ENCODE measurements around the gene NUCB1. TPM values are rescaled to one million over a fixed set of nuclear protein-coding genes. Genes with fewer than 3 reads are reported as not detected.

The NUCB1 gene
- total and polyA plus RNA-seq, 2 donors (not counting 3 experiments of a cell fraction or from before 2014, with no cell fraction given), result 194 to 231 TPM

DNA sequence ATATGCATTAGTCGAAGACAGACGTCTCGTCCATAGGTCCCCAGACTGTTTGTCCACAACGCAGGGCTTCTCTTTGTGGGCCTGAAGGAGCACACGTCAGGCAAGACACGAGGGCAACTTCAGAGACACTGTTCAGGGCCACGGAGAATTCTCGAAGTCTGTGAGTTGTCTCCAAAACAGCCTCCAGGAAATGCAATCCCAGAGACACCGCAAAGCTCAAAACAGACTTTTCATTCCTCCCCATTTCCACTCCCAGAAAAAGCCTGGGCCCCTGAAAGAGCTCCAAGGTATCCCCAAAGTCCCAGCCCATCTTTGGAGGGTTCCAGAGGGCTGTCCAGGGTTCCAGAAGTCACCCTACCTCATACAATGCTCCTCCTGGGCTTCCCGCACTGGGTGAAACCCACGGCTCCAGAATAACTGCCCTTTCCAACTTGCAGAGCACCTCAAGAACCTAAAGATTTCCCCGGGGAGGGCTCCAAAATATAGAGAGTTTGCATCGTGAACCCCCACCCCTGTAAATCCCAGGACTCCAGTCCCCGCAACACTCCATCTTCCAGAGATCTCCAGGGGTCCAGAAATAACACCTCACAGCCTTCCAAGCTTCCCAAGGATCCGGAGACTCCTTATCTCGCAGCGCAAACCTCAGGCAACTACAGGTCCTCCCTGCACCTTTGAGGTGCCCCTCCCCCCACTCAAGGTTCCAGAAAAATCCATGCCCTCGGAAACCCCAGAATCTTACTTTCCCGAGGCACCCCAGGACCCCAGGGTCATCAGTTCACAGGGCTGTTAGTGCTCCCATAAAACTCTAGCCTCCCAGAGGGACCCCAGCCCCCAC, 64.3 kb downstream of the NUCB1 start:
- ChIA-PET CTCF (interaction anchor here (0.6 to 1.0 kb wide), 3 partner anchors 12 to 128 kb away, joined by 3 read pairs; partner anchors contain the start of gene HSD17B14), POLR2A (interaction anchor here (0.8 to 1.7 kb wide), 6 partner anchors 10 to 92 kb away, joined by 3 to 9 read pairs (median 4); partner anchors contain the start of genes BAX, PPP1R15A and RUVBL2)
- Histone ChIP-seq H3K9me3 (replicated peaks; ENCODE audit: control insufficient read depth, insufficient read depth, low read length) (no peaks in the 10 kb centered on the region), H3K4me1 (ENCODE audit: control insufficient read depth, extremely low read depth, insufficient read depth, low read length) (peaks cover 25% of the 10 kb centered on the region), H2AFZ (ENCODE audit: low read depth, low read length) (peak overlapping the region; percentile 37), H4K20me1 (replicated peaks; ENCODE audit: control insufficient read depth, extremely low read depth, insufficient read depth, low read length) (peaks cover 3% of the 10 kb centered on the region), H3K4me3 (replicated peaks in 1 of 3; ENCODE audit: insufficient read depth in 1 of 3, low read depth in 1 of 3, low read length in 3 of 3) (no peak overlapping the region), H3K36me3 (ENCODE audit: control insufficient read depth in 2 of 2, extremely low read depth in 1 of 2, insufficient read depth in 2 of 2, low read length in 2 of 2) (peaks cover 3 to 4% of the 10 kb centered on the region in 2 experiments), H3K79me2 (ENCODE audit: control insufficient read depth, insufficient read depth, low read length) (peaks cover 16% of the 10 kb centered on the region), H3K4me2 (ENCODE audit: insufficient read depth, low read length) (peak overlapping the region; percentile 27), H3K27me3 (ENCODE audit: control insufficient read depth in 2 of 2, insufficient read depth in 2 of 2, low read length in 2 of 2) (no peaks in the 10 kb centered on the region), H3K9ac (replicated peaks; ENCODE audit: extremely low read depth, insufficient read depth, low read length) (peak overlapping the region; percentile 63), H3K9me1 (replicated peaks; ENCODE audit: control insufficient read depth, extremely low read depth, insufficient read depth, low read length) (no peaks in the 10 kb centered on the region), H3K27ac (ENCODE audit: insufficient read depth, low read depth, low read length) (peak overlapping the region; percentile 97)
- no TSS peak for BruUV-seq (replicated peaks)
- TF ChIP-seq POLR2AphosphoS5 (IDR thresholded peaks at IDR 0.05; ENCODE audit: insufficient read depth, low read depth, low read length) (no peak), MYC (IDR thresholded peaks at IDR 0.05; ENCODE audit: low read depth, low read length) (no peak), JUN (IDR thresholded peaks at IDR 0.05; ENCODE audit: borderline replicate concordance, insufficient read depth, insufficient read length, low read depth) (no peak), EZH2 (IDR thresholded peaks at IDR 0.05; ENCODE audit: borderline replicate concordance, low read depth, low read length, severe bottlenecking) (no peak), POLR2A (IDR thresholded peaks at IDR 0.05; ENCODE audit: low read depth, low read length) (no peak), FOS (IDR thresholded peaks at IDR 0.05; ENCODE audit: borderline replicate concordance, insufficient read depth, low read length) (no peak), GATA2 (IDR thresholded peaks at IDR 0.05; ENCODE audit: insufficient read depth, insufficient read length, low read depth, low read length) (no peak)
- TF ChIP-seq, protein P1, sequence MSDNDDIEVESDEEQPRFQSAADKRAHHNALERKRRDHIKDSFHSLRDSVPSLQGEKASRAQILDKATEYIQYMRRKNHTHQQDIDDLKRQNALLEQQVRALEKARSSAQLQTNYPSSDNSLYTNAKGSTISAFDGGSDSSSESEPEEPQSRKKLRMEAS (IDR thresholded peaks at IDR 0.05; ENCODE audit: insufficient read depth, insufficient read length), result no peak
- TF ChIP-seq, protein P2, sequence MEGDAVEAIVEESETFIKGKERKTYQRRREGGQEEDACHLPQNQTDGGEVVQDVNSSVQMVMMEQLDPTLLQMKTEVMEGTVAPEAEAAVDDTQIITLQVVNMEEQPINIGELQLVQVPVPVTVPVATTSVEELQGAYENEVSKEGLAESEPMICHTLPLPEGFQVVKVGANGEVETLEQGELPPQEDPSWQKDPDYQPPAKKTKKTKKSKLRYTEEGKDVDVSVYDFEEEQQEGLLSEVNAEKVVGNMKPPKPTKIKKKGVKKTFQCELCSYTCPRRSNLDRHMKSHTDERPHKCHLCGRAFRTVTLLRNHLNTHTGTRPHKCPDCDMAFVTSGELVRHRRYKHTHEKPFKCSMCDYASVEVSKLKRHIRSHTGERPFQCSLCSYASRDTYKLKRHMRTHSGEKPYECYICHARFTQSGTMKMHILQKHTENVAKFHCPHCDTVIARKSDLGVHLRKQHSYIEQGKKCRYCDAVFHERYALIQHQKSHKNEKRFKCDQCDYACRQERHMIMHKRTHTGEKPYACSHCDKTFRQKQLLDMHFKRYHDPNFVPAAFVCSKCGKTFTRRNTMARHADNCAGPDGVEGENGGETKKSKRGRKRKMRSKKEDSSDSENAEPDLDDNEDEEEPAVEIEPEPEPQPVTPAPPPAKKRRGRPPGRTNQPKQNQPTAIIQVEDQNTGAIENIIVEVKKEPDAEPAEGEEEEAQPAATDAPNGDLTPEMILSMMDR (IDR thresholded peaks at IDR 0.05; ENCODE audit: extremely low read depth in 1 of 2, insufficient read depth in 1 of 2, low read depth in 1 of 2, low read length in 2 of 2), result no peak
- no peak for DNase-seq (ENCODE audit: low read depth, low spot score)
- dilution Hi-C loops (cut with MboI; ENCODE audit: extremely low pct_ligation_motif_present, low sequenced_read_pairs), result no loop called here
- FAIRE-seq, result peak; percentile 47
- intact Hi-C loops (cut with micrococcal nuclease), result loop anchor here (1.0 to 2.0 kb wide), 4 partner anchors 10 to 128 kb away; partner anchors contain the start of genes BAX, HSD17B14, NUCB1 and PPP1R15A

All from endothelial cell of umbilical vein (primary cell).